Endothelial cell of umbilical vein (primary cell): Measurements from ENCODE around the gene IL6ST.

Source experiments
- CTCF ChIP-seq, 2 donors: IDR thresholded peaks; 1 replicate in 1 of 2; 2 replicates in 1 of 2; pipeline ENCODE4 v1.5.1; 2011; ENCODE audit warnings: low read length in 2 of 2, mild to moderate bottlenecking in 2 of 2, moderate library complexity in 2 of 2, control low read depth in 1 of 2, inconsistent platforms in 1 of 2, low read depth in 1 of 2; ENCODE audit not compliant: insufficient read depth in 1 of 2; ENCODE audit errors: extremely low read depth in 1 of 2
- EZH2 ChIP-seq: IDR thresholded peaks from 2 replicates; pipeline ENCODE4 v1.6.1; 2012; ENCODE audit warnings: borderline replicate concordance, low read depth, mild to moderate bottlenecking, moderate library complexity, low read length, inconsistent platforms; ENCODE audit not compliant: severe bottlenecking
- FOS ChIP-seq: IDR thresholded peaks from 2 replicates; pipeline ENCODE4 v1.6.1; 2011; ENCODE audit warnings: mild to moderate bottlenecking, low read length, moderate library complexity, borderline replicate concordance; ENCODE audit not compliant: insufficient read depth
- GATA2 ChIP-seq: IDR thresholded peaks from 2 replicates; pipeline ENCODE4 v1.7.0; 2011; ENCODE audit warnings: low read depth, mild to moderate bottlenecking, moderate library complexity, mixed read lengths, low read length; ENCODE audit not compliant: insufficient read length, insufficient read depth
- JUN ChIP-seq: IDR thresholded peaks from 2 replicates; pipeline ENCODE4 v1.6.1; 2011; ENCODE audit warnings: borderline replicate concordance, low read depth; ENCODE audit not compliant: insufficient read length, insufficient read depth
- MYC ChIP-seq: IDR thresholded peaks from one replicate; pipeline ENCODE4 v1.6.1; 2011; ENCODE audit warnings: mild to moderate bottlenecking, low read depth, low read length
- POLR2A ChIP-seq: IDR thresholded peaks from 2 replicates; pipeline ENCODE4 v1.6.1; 2012; ENCODE audit warnings: low read depth, mild to moderate bottlenecking, control low read depth, low read length
- POLR2AphosphoS5 ChIP-seq: IDR thresholded peaks from 2 replicates; pipeline ENCODE4 v1.6.1; 2012; ENCODE audit warnings: low read depth, mild to moderate bottlenecking, control low read depth, low read length, moderate library complexity; ENCODE audit not compliant: insufficient read depth

DNA sequence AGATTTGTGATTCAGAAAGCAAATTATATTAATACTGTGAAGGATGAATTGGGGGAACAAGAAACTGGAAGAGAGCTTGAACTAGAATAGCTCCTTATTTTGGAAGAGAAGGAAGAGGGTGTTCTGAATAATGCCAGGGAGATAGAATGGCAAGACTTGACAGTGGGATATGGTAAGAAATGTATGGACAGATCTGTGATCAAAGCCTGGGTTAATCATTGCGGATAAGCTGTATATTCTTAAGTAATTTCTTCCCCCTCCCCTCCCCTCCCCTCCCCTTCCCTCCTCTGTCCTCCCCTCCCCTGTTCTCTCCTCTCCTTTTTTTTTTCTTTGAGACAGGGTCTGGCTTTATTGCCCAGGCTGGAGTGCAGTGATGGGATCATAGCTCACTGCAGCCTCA, 10.1 kb upstream of the IL6ST start:
- TF ChIP-seq CTCF (IDR thresholded peaks at IDR 0.05; ENCODE audit: extremely low read depth in 1 of 2, insufficient read depth in 1 of 2, low read depth in 1 of 2, low read length in 2 of 2) (no peak), POLR2A (no peak), EZH2 (no peak), POLR2AphosphoS5 (no peak), FOS (no peak), JUN (no peak), GATA2 (no peak), MYC (no peak)
